GM19397 (cell line): ENCODE measurements around the gene CARNS1.
"Not testable (repeated sequence)": the region's sequence is repeated elsewhere in the genome, so short reads cannot be mapped to it uniquely, and the experiment has no call there.

Experiments used
- ATAC-seq: cut with Tn5 transposase; IDR thresholded peaks from one replicate; pipeline ENCODE4 v1.9.1; 2021; ENCODE audit warnings: mild to moderate bottlenecking, moderate library complexity; ENCODE audit not compliant: unreplicated experiment

CARNS1 gene

GRCh38 chr11:67463186-67463585 lies 47.7 kb downstream of the CARNS1 start:
- no peak for ATAC-seq

DNA sequence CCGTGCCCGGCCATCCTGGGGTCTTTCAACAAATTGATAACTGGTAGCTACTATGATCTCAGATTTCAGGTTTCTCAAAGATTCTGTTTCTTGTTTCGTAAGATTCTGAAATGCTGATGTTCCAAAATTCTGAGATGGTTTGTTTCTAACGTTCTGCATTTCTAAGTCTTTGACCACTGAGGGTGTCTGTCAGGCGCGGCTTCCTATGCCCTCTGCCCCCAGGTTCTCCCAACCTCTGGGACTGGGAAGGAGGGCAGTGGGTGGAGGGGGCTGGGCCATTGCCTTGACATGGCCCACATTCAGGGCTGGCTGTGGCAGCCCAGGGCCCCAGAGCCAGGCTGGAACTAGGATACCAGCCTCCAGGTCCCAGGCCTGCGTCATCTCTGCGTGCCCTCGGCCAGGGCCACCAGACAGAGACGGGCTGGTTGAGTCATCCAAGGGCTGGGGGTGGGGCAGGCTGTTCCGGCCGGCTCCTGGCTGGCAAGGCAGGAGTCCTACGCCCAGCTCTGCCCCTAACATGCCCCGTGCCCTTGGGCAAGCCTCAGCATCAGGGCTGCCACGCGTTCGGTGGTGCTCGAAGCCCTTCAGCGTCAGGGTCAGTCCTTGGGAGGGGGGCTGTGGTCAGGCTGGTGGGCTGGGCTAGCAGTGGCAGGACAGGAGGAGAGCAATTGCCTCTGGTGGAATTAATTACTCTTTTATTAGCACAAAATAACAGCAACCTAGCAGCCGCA lies 48.4 kb downstream of the CARNS1 start:
- no peak for ATAC-seq

GRCh38 chr11:67464411-67465188 lies 49.1 kb downstream of the CARNS1 start:
- peak; percentile 47 for ATAC-seq

- no peak for ATAC-seq
These were observed 49.7 kb downstream of the CARNS1 start for GRCh38 chr11:67465189-67465510.

GRCh38 chr11:67465530-67465929 lies 50.1 kb downstream of the CARNS1 start:
- ATAC-seq: not testable (repeated sequence)

GRCh38 chr11:67466367-67466766 lies 50.9 kb downstream of the CARNS1 start:
- ATAC-seq: no peak

GRCh38 chr11:67466962-67467771 lies 51.7 kb downstream of the CARNS1 start:
- no peak for ATAC-seq

DNA sequence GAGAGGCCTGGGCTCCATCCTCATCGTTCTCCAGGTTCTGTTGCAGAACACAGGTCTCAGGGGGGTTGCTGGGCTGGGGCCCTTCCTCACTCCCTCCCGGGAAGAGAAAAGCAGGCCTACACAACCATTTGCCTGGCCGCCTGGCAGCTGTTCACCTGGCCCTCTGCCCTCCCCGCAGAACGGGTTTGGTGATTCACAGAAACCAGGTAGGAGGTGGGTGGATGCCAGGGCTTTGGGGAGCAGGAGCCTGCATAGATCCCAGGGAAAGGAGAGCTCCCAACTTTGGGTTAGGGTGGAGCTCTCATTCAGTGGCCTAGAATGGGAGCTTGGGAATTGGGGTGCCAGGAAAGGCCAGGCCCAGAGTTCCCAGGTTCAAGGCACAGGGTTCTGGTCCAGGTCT lies 52.6 kb downstream of the CARNS1 start:
- no peak for ATAC-seq

- ATAC-seq: no peak
These were observed 52.9 kb downstream of the CARNS1 start for GRCh38 chr11:67468456-67468758.

DNA sequence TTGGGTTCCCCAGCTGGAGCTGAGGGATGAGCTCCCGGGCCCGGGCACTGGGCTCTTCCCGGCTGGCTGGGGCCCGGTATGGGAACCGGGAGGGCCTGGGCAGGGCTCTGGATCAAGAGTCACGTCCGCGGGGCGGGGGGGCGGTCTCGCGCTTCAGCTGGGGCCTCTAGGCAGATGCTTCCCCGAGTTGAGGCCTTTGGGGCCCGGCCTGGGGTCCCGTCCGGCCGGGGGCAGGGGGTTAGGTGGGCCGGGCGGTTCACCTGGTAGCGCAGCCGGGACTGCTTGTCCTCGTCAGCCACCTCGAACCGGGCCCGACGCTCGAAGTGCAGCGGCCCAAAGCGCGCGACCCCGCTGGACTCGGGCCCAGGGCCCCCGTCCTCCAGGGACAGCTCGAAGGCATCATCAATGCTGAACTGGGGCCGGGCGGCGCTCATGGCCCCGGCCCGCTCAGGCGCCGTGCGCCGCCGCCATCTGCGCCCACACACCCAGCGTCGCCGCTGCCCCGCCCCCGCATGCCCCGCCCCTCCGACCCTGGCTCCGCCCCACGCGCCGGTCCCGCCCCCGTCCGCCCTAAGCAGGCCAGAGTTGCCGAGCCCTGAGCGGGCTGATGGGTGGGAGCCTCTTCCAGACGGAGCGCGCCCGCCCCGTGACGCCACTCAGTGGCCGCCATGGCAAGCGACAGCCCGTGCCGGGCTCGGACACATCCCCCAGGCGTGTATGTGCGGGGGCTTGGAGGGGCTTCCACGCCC lies 53.5 kb downstream of the CARNS1 start, which contains the start of gene TMEM134:
TMEM134 (minus strand) TSS at position 493 of the 749 bp plus-strand sequence; CDS start at position 434, 59 bp downstream.
- ATAC-seq: peak; percentile 74

- ATAC-seq: no peak
These were observed 54.0 kb downstream of the CARNS1 start for GRCh38 chr11:67469508-67469811.

DNA sequence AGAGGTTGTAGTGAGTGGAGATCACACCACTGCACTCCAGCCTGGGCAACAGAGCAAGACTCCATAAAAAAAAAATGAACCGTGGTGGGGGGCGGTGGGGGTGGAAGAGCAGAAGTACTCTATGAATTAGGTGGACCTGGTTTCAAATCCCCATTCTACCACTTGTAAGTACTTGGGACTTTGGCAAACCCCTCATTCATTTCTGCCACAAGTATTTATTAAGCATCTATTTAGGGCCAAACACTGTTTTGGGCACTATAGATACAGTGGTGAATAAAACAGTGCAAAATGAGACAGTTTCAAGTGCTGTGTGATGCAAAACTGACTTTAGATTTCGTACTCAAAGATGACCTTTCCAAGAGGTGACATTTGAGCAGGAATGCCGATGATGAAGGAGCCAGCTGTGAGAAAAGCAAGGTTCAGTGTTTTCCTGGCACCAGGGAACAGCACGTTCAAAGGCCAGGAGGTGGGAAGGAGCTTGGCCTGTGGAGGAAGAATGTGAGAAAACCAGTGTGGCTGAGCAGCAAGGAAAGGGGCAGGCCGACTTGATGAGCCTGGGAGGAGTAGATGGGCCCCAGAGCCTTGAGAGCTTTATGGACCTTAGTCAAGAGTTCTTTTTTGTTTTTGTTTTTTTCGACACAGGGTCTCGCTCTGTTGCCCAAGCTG lies 55.0 kb downstream of the CARNS1 start:
- ATAC-seq: no peak

DNA sequence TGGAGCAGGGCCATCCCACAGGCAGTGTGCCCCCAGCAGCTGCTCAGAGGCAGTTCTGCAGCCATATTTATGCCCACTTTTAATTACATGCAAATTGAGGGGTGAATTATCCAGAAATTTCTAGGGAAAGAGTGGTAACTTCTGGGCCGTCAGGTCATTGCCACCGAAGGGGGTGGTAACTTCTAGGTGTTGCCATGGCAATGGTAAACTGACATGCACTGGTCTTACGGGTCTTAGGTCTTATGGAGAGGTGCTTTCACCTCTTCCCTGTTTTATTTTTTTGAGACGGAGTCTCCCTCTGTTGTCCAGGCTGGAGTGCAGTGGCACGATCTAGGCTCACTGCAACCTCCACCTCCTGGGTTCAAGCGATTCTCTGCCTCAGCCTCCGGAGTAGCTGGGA lies 57.4 kb downstream of the CARNS1 start:
- no peak for ATAC-seq
